HG02943 (cell line): ENCODE data around the gene STARD7.
"Not testable (repeated sequence)": the region's sequence is repeated elsewhere in the genome, so short reads cannot be mapped to it uniquely, and the experiment has no call there.

Source experiments
- ATAC-seq: cut with Tn5 transposase; IDR thresholded peaks from one replicate; pipeline ENCODE4 v1.9.1; 2021; ENCODE audit warnings: mild to moderate bottlenecking, low read depth, moderate library complexity; ENCODE audit not compliant: unreplicated experiment

STARD7 gene

DNA sequence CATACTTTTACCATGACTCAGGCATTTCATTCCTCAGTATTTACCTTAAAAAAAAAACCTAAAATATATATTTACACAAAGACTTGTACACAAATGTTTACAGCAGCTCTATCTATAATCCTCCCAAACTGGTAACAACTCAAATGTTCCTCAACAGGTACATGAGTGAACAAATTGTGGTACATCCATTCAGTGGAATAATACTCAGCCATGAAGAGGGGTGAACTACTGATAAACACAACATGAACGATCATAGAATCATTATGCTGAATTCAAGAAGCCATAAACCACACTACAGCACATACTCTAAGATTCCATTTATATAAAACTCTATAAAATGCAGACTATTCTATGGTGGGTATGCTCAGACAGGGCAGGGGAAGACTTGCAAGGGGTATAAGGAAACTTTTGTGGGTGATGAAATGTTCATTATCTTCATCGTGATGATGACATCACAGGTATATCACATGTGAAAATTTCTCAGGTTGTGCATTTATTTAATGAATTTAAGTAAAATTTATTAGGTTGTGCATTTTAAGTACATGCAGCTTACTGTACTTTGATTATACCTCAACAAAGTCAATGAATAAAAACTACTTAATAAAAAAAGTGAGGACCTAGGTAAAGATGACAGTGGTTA lies 38.6 kb downstream of the STARD7 start:
- ATAC-seq = no peak

DNA sequence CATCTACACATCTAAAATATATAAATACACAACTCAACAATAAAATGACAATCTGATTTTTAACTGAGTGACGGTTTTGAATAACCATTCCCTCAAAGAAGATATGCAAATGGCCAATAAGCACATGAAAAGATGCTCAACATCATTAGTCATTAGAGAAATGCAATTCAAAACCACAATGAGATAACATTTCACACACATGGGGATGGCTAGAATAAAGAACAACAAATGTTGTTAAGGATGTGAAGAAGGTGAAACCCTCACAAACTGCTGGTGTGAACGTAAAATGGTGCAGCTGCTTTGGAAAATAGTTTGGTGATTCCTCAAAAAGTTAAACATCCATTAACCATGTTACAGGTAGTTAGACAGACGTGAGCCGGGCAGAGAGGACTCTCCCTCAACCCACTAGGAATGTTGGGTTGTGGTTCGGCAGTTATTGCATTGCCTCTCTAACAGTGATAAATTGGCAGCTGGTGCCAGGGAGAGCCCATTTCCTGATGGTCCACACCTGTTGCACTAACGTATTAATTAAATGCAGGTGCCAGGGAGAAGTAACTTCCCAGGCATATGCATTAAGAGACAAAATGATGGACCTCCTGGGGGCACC lies 41.1 kb downstream of the STARD7 start:
- ATAC-seq = no peak

DNA sequence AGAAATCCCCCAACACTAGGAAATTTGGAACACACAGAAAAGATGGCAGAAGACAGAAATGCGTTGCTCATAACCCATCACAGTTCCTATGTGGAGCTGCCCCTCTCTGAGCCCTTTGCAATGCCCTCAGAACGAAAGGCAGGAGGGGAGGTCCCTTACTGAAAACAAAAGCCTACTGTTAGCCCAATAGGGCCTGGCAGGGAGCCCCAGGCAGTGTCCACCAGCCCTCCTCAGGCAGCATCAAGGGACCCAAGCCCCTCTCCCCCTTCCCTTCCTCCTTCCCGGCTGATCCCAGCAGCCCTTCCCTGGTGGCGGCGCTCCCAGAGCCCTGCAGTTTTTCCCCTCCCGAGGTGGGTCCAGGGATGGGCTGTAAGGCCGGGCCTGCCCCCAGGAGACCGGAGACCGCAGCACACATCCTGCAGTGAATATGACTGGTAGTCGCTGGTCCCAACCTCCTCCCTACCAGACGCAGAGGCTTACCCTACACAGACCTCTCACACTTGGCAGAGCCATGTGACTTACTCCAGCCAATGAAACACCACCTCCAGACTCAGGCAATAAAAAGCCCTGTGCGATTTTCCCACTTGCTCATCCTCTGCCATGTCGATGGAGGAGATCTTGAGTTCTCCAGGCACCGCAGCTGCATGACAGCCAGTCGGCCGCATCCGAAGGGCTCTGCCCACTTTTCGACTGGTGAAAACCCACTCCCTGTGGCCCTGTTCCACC lies 44.0 kb downstream of the STARD7 start:
- ATAC-seq = peak; percentile 68

DNA sequence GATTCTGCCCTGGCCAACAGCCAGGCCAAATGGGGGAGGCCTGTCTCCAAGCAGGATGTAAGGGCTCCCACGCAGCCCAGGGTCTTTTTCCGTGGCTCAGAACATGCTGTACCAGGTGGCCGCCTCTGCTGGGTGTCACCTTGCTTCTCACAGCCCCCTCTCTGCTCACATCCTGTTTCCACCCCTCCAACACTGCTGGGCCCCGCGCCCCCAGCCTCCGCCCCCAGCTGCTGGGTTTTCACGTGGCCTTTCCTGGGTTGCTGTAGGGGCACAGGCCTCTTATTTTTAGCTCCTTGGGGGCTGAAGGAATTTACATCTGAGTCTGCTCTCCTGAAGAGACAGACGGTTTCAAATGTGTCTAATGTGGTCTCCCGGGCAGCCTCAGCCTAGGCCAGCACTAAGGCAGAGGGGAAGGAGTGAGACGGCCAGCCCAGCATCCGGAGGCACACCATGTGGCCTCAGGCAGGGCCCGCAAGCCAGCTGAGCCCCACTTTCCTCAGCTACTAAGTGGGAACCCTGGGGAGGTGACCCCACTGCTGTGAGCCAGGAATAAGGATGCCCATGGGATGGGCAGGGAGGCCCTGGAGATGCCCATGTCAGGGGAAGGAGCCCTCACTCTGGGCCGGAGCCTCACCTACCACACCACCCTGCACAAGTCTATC lies 44.7 kb downstream of the STARD7 start:
- peak; percentile 56 for ATAC-seq

DNA sequence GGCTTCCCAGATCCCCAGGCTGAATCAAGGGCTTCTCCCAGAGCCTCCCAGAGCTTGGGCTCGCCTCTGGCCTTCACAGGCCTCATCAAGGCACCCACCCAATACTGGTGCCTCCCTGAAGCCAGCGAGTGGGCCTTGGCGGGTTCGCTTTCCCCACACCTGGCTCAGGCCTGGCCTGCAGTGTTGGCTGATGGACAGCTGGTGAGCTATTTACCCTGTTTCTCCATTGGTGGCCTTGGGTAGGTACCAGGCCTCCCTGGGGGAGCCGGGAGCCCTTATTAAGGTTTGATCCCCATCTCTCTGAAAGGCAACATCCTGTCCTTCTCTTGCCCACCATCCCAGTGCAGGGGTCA lies 45.2 kb downstream of the STARD7 start:
- peak; percentile 10 for ATAC-seq

DNA sequence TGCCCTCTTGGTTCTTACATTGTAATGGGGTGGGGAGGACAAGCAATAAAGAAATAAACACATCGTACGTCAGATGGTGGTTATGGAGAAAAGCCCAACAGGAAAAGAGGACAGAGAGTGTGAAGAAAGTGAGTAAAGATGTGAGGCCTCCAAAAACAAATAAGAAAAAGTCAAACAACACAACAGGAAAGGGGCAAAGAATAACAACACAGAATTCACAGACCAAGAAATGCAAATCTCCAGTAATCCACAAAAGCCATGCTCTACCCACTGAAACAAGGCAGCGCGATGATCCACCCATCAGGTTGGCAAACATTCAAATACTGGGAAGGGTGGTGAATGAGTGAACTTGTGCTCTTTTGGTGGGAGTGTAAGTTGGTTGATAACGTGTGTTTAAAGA lies 46.7 kb downstream of the STARD7 start:
- no peak for ATAC-seq

DNA sequence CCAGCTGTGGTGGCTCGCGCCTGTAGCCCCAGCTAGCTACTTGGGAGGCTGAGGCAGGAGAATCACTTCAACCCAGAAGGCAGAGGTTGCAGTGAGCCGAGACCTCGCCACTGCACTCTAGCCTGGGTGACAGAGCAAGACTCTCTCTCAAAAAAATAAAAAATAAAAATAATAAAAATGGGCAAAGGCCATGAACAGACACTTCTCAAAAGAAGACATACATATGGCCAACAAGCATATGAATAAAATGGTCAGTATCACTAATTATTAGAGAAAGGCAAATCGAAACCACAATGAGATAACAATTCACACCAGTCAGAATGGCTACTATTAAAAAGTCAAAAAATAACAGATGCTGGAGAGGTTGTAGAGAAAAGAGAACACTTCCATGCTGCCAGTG lies 48.3 kb downstream of the STARD7 start:
- not testable (repeated sequence) for ATAC-seq

DNA sequence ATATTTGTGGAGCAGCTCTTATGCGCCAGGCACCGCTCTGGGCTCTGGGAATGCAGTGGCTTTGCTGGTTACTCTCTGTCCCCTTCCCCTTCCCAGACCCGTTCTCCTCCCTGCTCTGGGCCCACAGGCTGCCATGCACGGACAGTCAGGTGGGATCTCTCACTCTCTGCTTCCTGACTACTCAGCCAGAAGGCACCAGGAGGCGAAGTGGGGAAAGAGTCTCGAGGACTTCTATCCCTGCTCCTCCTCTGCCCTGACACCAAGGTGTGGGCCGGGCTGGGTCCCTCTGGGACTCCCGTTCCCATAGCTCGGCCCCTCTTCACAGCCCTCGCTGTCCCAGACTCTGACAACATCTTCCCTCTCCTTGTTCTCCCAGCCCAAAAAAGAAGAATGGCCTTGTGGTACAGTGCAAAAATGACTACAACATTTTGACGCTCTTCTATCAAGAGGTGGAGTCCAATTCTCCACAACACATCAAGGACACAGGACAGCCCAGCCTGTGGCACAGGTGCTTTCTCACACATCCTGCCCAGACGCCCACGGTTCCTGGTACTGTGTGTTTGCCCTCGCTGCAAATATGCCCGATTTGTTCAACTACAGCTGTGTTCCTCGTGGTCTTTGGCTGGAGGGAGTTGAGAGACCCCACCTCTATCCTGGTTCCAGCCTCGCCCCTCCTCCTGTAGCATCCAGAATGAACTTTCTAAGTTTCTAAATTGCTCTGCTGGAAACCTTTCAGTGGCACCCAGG lies 49.4 kb downstream of the STARD7 start:
- ATAC-seq = no peak

DNA sequence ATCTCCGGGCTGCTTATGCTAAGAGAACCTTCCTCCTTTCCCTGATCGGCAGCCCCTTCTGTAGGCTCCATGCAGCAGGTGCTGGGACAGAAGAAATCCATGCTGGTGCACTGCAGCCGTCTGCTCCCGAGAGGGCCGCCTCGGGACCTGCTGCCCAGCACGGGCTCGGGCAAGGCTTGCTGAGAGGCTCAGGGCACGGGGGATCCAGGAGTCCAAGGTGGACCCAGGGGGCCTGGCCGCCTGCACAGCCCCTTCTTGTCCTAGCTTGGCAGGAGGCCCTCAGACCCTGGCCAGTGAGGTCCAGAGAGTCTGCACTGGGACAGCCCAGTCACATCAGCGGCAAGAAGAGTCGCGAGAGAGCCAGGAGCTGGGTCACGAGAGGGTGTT lies 50.1 kb downstream of the STARD7 start:
- no peak for ATAC-seq

DNA sequence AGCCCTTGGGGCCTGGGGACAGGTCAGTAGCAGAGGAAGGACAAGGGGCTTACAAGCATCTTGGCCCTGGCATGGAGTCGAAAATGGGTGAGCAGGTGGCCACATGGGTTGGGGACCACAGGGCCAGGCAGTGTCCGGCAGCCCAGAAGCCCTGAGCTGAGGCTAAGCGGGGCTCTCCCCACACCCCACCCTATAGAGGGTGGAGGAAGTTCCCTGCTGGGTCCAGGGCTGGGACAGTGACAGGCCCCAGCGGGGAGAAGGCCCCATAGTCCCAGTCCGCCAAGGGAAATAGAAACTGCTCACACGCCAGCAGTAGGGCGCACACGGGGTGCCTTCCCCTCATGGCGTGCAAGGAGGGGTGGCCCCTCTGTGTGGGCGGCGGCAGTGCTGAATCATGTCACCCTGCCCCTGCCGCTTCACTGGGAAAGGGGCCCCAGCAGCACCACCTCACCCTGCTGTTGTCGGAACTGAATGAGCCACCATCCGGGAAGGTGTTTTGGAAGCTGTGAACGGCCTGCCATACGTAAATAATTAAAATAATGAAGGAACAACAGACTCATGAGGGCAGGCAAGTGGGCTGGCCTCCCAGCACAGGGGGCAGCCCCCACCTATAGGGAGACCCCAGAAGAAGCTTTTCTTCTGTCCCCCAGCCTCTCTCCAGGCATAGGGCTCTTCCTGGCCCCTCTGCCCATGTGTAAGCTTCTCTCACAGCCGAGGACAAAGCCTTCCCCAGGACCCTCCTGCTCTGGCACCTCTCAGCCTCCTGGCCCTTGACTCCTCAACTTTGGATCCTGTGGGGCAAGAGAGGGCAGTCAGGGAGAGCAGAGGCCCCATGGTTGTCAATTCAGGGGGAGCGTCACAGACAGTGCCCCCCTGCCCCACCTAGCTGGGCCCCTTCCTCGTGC lies 50.7 kb downstream of the STARD7 start:
- ATAC-seq = no peak

DNA sequence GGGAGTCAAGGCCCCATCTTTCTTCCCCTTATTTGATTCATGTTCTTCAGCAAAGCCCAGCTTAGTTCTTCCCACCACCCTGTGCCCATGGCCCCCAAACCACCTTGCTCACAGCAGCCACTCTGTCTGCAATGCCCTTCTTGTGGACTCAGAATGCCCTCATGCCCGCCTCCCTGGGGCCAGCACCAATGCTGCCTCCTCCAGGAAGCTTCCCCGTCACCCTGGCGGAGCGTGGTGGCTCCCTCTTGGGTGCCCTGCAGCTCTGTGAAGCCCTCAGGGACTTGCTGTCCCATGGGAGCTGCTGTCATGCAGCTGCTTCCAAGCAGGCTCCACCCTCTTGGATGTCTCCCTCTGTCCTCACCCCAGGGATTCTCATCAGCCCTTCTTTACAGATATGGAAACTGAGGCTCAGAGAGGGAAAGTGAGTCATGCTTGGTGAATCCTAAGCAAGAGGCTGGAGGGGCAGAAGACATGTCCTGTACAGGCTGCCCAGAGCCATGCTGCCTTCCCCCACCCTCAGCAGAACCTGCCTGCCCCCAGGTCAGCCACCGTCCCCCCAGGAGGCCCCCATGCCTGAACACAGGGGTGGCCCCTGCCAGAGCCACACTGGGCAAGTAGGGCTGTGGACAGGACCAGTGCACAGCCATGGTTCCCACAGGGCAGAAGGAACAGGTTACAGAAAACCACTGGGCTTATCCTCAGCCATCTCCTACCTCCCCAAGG lies 51.5 kb downstream of the STARD7 start:
- ATAC-seq = no peak

DNA sequence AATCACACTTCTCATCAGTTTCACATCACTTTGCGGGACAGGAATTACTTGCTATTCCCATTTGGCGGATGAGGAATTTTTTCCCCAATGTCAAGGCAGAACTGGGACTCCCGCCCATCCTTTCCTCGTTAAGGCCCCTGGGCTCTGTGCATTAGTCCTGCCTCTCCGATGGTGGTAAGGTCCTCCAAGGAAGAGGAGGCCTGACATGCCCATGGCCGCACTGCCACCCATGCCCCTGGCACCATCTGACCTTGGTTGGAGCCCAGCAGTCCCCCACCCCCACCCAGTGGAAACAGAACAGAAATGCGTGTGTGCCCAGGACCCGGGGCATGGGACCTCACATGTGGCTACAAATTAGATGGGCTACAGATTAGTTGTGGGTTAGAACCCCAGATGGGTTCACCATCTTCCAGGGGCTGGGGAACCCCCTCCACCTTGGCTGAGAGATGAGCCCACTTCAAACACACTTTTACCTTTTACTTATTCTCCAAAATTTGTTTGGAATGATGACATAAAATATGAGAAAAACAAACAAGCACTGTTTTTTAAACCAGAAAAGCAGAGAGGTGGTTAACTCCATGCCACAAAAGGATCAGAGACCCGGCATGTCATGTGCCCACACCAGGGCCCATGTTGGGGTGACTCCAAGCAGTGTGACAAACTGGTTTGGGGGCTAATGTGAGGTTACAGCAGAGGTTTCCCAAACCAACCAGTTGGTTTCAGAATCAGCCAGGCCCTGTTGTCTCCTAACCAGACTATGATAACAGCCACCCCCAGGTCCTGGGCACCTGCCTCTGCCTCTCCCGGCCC lies 52.4 kb downstream of the STARD7 start:
- ATAC-seq = no peak

DNA sequence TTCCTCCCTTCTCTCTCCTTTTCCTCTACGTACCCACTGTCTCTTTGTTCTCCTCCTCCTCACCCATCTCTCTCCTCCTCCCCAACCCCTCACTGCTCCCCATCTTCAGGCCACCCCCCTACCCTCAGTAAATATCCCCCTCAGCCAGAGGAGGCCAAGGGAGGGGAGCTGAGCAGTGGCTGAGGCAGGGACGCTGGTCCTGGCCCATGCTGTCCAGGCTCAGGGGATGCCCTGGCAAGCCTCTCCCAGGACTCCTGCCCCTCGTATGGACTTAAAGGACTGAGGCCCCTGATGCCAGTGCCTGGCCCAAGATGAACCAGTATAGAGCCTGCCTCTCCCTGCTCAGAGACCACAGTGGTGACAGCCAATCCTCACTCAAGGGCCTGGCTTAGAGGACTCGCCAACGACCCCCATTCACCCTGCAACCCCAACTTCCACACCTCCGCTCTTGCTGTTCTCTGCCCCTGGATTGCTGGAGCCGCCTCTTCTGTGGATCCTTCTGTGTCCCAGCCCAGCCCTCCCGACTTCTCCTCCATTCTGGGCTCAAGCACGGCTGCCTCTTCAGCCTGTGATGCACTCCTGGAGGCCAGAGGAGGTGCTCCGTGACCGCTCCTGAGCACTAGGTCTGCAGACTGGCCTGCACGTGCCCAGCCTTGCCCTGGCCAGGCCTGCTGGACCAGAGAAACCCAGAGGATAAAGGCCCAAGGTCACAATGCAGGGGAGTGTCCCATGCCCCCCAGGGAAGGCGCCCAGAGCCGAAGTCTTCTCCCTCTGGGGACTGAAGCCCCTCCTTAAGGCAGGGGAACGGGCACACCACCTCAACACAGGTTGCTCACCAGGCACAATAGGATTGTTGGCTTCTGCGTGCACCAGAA lies 53.9 kb downstream of the STARD7 start:
- no peak for ATAC-seq

DNA sequence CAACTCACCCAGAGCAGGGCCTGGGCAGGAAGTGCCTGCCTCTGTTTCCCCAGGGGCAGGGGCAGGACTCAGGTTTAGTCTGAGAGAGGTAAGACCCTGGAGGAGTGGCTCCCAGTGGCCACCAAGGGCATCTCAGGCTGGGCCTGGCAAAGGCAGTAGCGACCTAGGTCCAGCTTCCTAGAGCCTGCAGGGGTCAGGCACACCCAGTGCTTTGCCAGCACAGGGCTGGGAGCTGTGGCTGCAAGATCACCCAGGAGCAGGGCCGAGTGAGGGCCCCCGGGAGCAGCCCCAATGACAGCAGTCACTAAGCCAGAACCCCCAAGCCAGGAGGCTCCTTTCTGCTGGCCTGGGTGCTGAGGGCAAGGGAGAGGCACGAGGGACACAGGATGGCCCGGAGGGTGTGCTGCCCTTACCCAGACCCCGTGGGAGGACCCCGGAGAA lies 54.6 kb downstream of the STARD7 start:
- ATAC-seq = no peak

DNA sequence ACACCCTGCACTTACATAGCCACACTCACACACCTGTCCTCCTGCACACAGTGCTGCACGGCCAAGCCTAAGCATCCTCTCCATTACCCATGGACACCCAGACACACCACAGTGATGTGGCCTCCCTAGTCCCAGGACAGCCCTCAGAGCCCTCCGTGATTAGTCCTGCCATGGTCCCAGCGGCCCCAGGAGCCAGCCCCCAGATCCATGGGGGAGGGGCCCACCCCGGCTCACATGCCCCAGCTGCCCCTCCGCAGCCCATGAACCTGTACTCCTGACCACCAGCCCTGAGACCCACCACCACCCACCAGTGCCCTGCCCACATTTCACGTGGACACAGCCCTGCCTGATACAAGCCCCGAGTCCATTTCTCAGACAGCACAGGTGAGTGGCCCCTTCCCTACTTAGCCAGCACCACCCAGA lies 55.3 kb downstream of the STARD7 start:
- no peak for ATAC-seq

DNA sequence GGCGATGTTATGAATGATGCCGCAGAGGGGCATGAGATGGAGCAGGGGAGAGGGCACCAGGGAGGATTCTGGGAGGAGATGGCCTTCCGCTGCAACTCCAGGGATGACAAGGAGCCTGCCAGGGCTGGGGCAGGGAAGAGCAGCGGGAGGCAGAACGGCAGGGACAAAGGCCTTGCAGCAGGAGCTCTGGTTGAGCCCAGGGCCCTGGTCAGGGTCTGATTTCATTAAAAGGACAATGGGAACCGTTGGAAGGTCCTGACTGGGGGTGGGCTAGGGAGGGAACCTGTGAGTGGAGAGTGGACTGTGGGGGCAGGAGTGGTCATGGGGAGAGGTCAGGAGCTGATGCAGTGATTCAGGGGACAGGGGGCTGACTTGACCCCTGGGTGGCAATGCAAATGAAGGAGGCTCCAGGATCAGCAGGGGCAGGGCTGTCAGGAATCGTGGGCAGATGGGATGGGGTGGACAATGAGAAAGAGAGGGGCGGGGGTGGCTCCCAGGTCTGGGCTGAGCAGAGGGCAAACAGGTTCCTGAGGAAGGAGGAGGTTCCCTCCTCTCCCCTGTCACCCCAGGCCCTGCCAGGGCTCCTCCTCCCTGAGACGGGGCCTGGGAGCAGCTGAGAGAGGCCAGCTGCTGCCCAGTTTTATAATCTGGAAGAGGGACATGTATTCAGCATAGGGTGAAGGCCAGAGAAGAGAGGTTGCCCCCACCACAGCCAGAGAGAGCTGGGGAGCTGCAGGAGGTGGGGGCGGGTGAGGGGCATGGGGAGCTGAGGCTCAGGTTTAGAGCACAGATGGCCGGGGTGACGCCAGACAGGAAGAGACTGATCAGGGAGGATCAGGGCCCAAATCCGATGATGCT lies 56.1 kb downstream of the STARD7 start:
- no peak for ATAC-seq
